Peyer's patch (tissue), 4 donors: ENCODE results near the gene ALKBH5. TPM values are rescaled to one million over a fixed set of nuclear protein-coding genes. Genes with fewer than 3 reads are reported as not detected.
A peak's percentile ranks its signal among the peaks of the same experiment; 100 is the strongest.

Experiments used
- DNase-seq, 3 donors: peaks; one replicate each; pipeline ENCODE4 v3.0.0-alpha.2; 2017 to 2019
- H3K27ac ChIP-seq, 4 donors: fragments of 200-600 bp; sonication (generic); one replicate each; pipeline ENCODE4 v1.5.1; 2016 to 2019
- H3K27me3 ChIP-seq, 2 donors: fragments of 200-600 bp; sonication (generic); one replicate each; pipeline ENCODE4 v1.5.1; 2019
- H3K36me3 ChIP-seq, 3 donors: fragments of 200-600 bp; sonication (generic); one replicate each; pipeline ENCODE4 v1.5.1; 2016 to 2019
- H3K4me1 ChIP-seq, 4 donors: fragments of 200-600 bp; sonication (generic); one replicate each; pipeline ENCODE4 v1.5.1; 2016 to 2019
- H3K4me3 ChIP-seq, 4 donors: fragments of 200-600 bp; sonication (generic); 1 replicate in 3 of 4; 2 replicates in 1 of 4; pipeline ENCODE4 v1.5.1; 2016 to 2019; ENCODE audit warnings: mild to moderate bottlenecking in 1 of 4
- H3K9me3 ChIP-seq, 4 donors: fragments of 200-600 bp; sonication (generic); one replicate each; pipeline ENCODE4 v1.5.1; 2016 to 2019; ENCODE audit warnings: mild to moderate bottlenecking in 1 of 4
- CTCF ChIP-seq, 6 experiments: fragments of 450-650 bp in 4 of 6; fragments of 200-600 bp in 2 of 6; sonication (generic) in 1 of 6; IDR thresholded peaks; one replicate each; pipeline ENCODE4 v1.5.1; 2017 to 2019; ENCODE audit warnings: antibody characterized with exemption in 6 of 6, mild to moderate bottlenecking in 3 of 6, moderate library complexity in 1 of 6
- POLR2A ChIP-seq, 2 donors: fragments of 450-650 bp; IDR thresholded peaks; one replicate each; pipeline ENCODE4 v1.5.1; 2017; ENCODE audit warnings: antibody characterized with exemption in 2 of 2, mild to moderate bottlenecking in 2 of 2, moderate library complexity in 2 of 2
- total RNA-seq, 4 donors: library from RNA; depleted of rRNA; stranded (reverse); fragments of >200 nt; gene quantifications; one replicate each; pipeline ENCODE4 v1.1.0, GENCODE V29; 2016

Gene ALKBH5
- total RNA-seq = 10 to 100 TPM; 65.6 to 78.5 (median 72.9) TPM

- Histone ChIP-seq H3K9me3 (no peaks in the 10 kb centered on the region), H3K36me3 (peaks cover 0 to 6% (median 0%) of the 10 kb centered on the region in 3 donors), H3K4me1 (peaks cover 0 to 49% (median 17%) of the 10 kb centered on the region in 4 donors), H3K27ac (peak within 1 kb of the TSS; percentile 95 to 99 (median 98)), H3K4me3 (peak within 1 kb of the TSS; percentile 89 to 96 (median 90)), H3K27me3 (no peaks in the 10 kb centered on the region)
- DNase-seq = peak; percentile 96 to 99 (median 96)
- TF ChIP-seq POLR2A (IDR thresholded peaks at IDR 0.05) = peak; percentile 90 to 92
- peak in 4 of 6 experiments; percentile 7 to 40 (median 32) for TF ChIP-seq CTCF (IDR thresholded peaks at IDR 0.05)
Measured at GRCh38 chr17:18183334-18184142, at the start of gene ALKBH5. TSS of gene ALKBH5 (plus strand) at chr17:18183828. CDS start at chr17:18184244, 416 bp downstream.

- no peaks in the 10 kb centered on the region for H3K36me3 ChIP-seq
- no peaks in the 10 kb centered on the region for H3K9me3 ChIP-seq
- H3K4me1 ChIP-seq = no peaks in the 10 kb centered on the region
- H3K27ac ChIP-seq = no peak overlapping the region
- no peak overlapping the region for H3K4me3 ChIP-seq
- no peak for DNase-seq
- TF ChIP-seq CTCF (IDR thresholded peaks at IDR 0.05) = no peak
- no peak for TF ChIP-seq POLR2A (IDR thresholded peaks at IDR 0.05)
- H3K27me3 ChIP-seq = no peaks in the 10 kb centered on the region
Measured at GRCh38 chr17:18136357-18136756, 47.3 kb upstream of the ALKBH5 start.

- H3K27me3 ChIP-seq = no peaks in the 10 kb centered on the region
- no peak overlapping the region for H3K27ac ChIP-seq
- H3K9me3 ChIP-seq = no peaks in the 10 kb centered on the region
- no peak for TF ChIP-seq CTCF (IDR thresholded peaks at IDR 0.05)
- no peak for TF ChIP-seq POLR2A (IDR thresholded peaks at IDR 0.05)
- H3K4me1 ChIP-seq = no peaks in the 10 kb centered on the region
- no peaks in the 10 kb centered on the region for H3K36me3 ChIP-seq
- no peak overlapping the region for H3K4me3 ChIP-seq
- no peak for DNase-seq
Measured at GRCh38 chr17:18138065-18138749, 45.4 kb upstream of the ALKBH5 start.

- no peak for TF ChIP-seq CTCF (IDR thresholded peaks at IDR 0.05)
- no peak for TF ChIP-seq POLR2A (IDR thresholded peaks at IDR 0.05)
- no peak for DNase-seq
- no peaks in the 10 kb centered on the region for H3K36me3 ChIP-seq
- H3K4me3 ChIP-seq = no peak overlapping the region
- no peaks in the 10 kb centered on the region for H3K9me3 ChIP-seq
- no peak overlapping the region for H3K27ac ChIP-seq
- H3K27me3 ChIP-seq = no peaks in the 10 kb centered on the region
- no peaks in the 10 kb centered on the region for H3K4me1 ChIP-seq
Measured at GRCh38 chr17:18139092-18139491, 44.5 kb upstream of the ALKBH5 start.

- no peak for TF ChIP-seq CTCF (IDR thresholded peaks at IDR 0.05)
- TF ChIP-seq POLR2A (IDR thresholded peaks at IDR 0.05) = no peak
- DNase-seq = no peak
- H3K36me3 ChIP-seq = no peaks in the 10 kb centered on the region
- H3K4me3 ChIP-seq = no peak overlapping the region
- no peaks in the 10 kb centered on the region for H3K4me1 ChIP-seq
- H3K9me3 ChIP-seq = no peaks in the 10 kb centered on the region
- no peaks in the 10 kb centered on the region for H3K27me3 ChIP-seq
- H3K27ac ChIP-seq = no peak overlapping the region
Measured at GRCh38 chr17:18139498-18139897, 44.1 kb upstream of the ALKBH5 start.
